CD4-positive, CD25-positive, alpha-beta regulatory T cell (primary cell): ENCODE data around the gene INPP1. TPM values are rescaled to one million over a fixed set of nuclear protein-coding genes. Genes with fewer than 3 reads are reported as not detected.
"Not testable (repeated sequence)": the region's sequence is repeated elsewhere in the genome, so short reads cannot be mapped to it uniquely, and the experiment has no call there.

Source experiments
- ATAC-seq, 2 donors: fragments of 150-1000 bp; cut with Tn5 transposase; one replicate each; pipeline ENCODE4 v1.10.0; 2021; ENCODE audit warnings: low read depth in 2 of 2, moderate number of reproducible peaks in 2 of 2, moderate library complexity in 1 of 2
- DNase-seq, 3 donors: peaks; one replicate each; pipeline versions ENCODE4 v3.0.0 to v3.0.0-alpha.2; 2012 to 2022; ENCODE audit warnings: mixed read lengths in 1 of 3
- H3K27ac ChIP-seq: one replicate; pipeline ENCODE4 v1.7.0; 2013; ENCODE audit warnings: mild to moderate bottlenecking, low read length; ENCODE audit not compliant: insufficient read depth, poor library complexity, severe bottlenecking
- H3K27me3 ChIP-seq: one replicate; pipeline ENCODE4 v1.7.0; 2013; ENCODE audit warnings: low read length; ENCODE audit not compliant: control insufficient read depth, insufficient read depth
- H3K36me3 ChIP-seq: one replicate; pipeline ENCODE4 v1.7.0; 2013; ENCODE audit warnings: mild to moderate bottlenecking, low read length, moderate library complexity; ENCODE audit not compliant: control insufficient read depth, insufficient read depth
- H3K4me1 ChIP-seq: 2 replicates; pipeline ENCODE4 v1.7.0; 2013; ENCODE audit warnings: mild to moderate bottlenecking, low read length; ENCODE audit not compliant: insufficient read depth, control insufficient read depth, poor library complexity, severe bottlenecking
- H3K4me3 ChIP-seq: one replicate; pipeline ENCODE4 v1.7.0; 2013; ENCODE audit warnings: low read depth, mild to moderate bottlenecking, low read length, moderate library complexity
- H3K9me3 ChIP-seq, 2 experiments: 1 replicate in 1 of 2; 2 replicates in 1 of 2; pipeline ENCODE4 v1.7.0; 2013; ENCODE audit warnings: low read length in 2 of 2, mild to moderate bottlenecking in 1 of 2, moderate library complexity in 1 of 2; ENCODE audit not compliant: control insufficient read depth in 2 of 2
- H3K27ac Mint-ChIP-seq, 3 donors: one replicate each; pipeline ENCODE4 v1.8.0; 2020 to 2022; ENCODE audit warnings: mild to moderate bottlenecking in 3 of 3, mixed read lengths in 3 of 3, moderate library complexity in 2 of 3
- H3K27me3 Mint-ChIP-seq: one replicate; pipeline ENCODE4 v1.8.0; 2022; ENCODE audit warnings: mild to moderate bottlenecking, mixed read lengths
- H3K36me3 Mint-ChIP-seq: one replicate; pipeline ENCODE4 v1.8.0; 2020; ENCODE audit warnings: mixed read lengths
- H3K4me1 Mint-ChIP-seq, 4 donors: one replicate each; pipeline ENCODE4 v1.8.0; 2020 to 2022; ENCODE audit warnings: mixed read lengths in 4 of 4, mild to moderate bottlenecking in 1 of 4
- H3K4me3 Mint-ChIP-seq, 4 donors: one replicate each; pipeline ENCODE4 v1.8.0; 2020 to 2022; ENCODE audit warnings: mild to moderate bottlenecking in 4 of 4, mixed read lengths in 4 of 4, moderate library complexity in 3 of 4
- H3K9me3 Mint-ChIP-seq, 7 donors: one replicate each; pipeline ENCODE4 v1.8.0; 2020 to 2022; ENCODE audit warnings: mixed read lengths in 7 of 7, mild to moderate bottlenecking in 3 of 7, moderate library complexity in 2 of 7
- polyA plus RNA-seq, 4 donors: library from polyadenylated mRNA; unstranded; fragments of 300-500 nt; fragmentation: Illumina TruSeq; gene quantifications; one replicate each; pipeline ENCODE4 v1.2.3, GENCODE V29; 2021
- total RNA-seq: library from RNA; stranded (reverse); gene quantifications from one replicate; pipeline ENCODE4 v1.2.3, GENCODE V29; 2022

The INPP1 gene
- total RNA-seq (8.2 TPM), polyA plus RNA-seq (10 to 100 TPM in 3 of 4 donors, 1 to 10 TPM in 1; 5.3 to 13.5 (median 13.1) TPM)

DNA sequence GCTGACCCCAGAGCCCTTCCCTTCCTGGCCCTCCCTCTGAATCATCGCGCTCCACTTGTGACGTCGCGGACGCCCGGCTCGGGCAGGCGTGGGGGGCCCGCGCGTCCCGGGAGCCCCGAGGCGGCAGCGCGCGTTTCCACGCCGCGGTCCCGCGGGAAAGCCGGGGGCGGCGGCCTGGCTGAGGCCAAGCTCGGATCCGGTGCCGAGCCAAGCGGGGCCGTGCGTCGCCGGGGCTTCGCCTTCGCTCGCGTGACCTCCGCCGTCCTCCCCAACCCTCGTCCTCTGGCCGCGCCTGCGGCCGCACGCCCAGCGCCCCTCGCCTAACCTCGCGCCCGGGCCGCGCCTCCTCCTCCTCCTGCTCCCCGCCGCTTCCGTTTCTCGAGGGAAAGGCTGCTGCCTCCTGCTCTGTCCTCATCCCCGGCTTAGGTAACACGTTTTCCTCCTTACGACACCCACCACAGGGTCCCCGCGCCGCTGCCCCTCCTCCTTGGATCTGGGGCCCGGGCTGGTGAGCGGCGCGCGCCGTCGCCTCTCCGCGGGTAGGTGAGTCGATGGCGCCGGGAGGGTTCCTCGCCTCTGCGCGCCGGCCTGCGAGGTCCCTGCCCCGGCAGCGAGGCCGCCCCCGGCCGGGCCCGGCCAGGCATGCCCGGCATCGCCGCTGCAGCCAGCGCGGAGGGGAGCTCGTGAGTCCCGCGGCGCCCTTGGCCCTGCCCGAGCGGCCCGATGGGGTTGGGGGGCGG is at the start of gene INPP1:
Gene INPP1 (plus strand): TSS at position 54 of the 740 bp plus-strand sequence. CDS start 16,514 bp downstream, outside the sequence.
- Histone ChIP-seq H3K4me1 (peaks cover 10% of the 10 kb centered on the region), H3K36me3 (no peaks in the 10 kb centered on the region), H3K27ac (no peak within 1 kb of the TSS), H3K4me3 (peak within 1 kb of the TSS; percentile 86), H3K27me3 (no peaks in the 10 kb centered on the region), H3K9me3 (no peaks in the 10 kb centered on the region)
- H3K27me3 Mint-ChIP-seq = peaks cover 17% of the 10 kb centered on the region
- H3K9me3 Mint-ChIP-seq = no peaks in the 10 kb centered on the region
- no peaks in the 10 kb centered on the region for H3K36me3 Mint-ChIP-seq
- peaks cover 11 to 26% (median 19%) of the 10 kb centered on the region in 4 donors for H3K4me1 Mint-ChIP-seq
- H3K4me3 Mint-ChIP-seq = peak within 1 kb of the TSS; percentile 89 to 97 (median 92)
- H3K27ac Mint-ChIP-seq = peak within 1 kb of the TSS; percentile 60 to 91 (median 87)
- DNase-seq (peak; percentile 21 to 51 (median 28)), ATAC-seq (peak; percentile 45 to 57)

GRCh38 chr2:190297880-190298279 is 45.5 kb upstream of the INPP1 start:
- Mint-ChIP-seq H3K4me1 (peaks cover 4 to 10% (median 8%) of the 10 kb centered on the region in 4 donors), H3K36me3 (peaks cover 63% of the 10 kb centered on the region)
- not testable (repeated sequence) for H3K27ac ChIP-seq, H3K4me3 ChIP-seq, H3K4me3 Mint-ChIP-seq, ATAC-seq, H3K9me3 ChIP-seq, H3K4me1 ChIP-seq, H3K27me3 ChIP-seq, DNase-seq, H3K27me3 Mint-ChIP-seq, H3K27ac Mint-ChIP-seq, H3K9me3 Mint-ChIP-seq
- peaks cover 30% of the 10 kb centered on the region for H3K36me3 ChIP-seq

DNA sequence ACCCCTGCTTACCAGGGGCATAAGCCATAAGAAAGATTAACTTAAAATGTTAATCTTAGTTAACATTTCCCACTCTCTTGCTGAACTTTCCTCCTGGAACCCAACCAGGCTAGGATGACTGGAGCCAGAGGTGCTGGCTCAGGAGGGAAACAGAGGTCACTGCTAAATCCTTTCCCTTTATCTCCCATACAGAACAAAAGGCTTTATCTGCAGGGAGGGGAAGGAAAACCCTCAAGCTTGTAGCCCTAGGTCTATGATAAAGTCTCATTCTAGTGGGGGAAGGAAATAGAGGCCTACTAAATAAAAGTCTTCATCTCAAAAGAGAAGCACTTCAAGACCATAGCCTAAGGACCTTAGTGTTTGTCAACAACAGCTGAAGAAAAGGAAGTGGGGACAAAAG is 42.4 kb upstream of the INPP1 start:
- Histone ChIP-seq H3K4me3 (no peak overlapping the region), H3K4me1 (no peaks in the 10 kb centered on the region), H3K27ac (no peak overlapping the region), H3K36me3 (peaks cover 18% of the 10 kb centered on the region), H3K9me3 (no peaks in the 10 kb centered on the region), H3K27me3 (no peaks in the 10 kb centered on the region)
- Mint-ChIP-seq H3K4me3 (no peak overlapping the region), H3K9me3 (peaks cover 0 to 6% (median 2%) of the 10 kb centered on the region in 7 donors), H3K27me3 (no peaks in the 10 kb centered on the region), H3K4me1 (peaks cover 16 to 37% (median 26%) of the 10 kb centered on the region in 4 donors), H3K27ac (no peak overlapping the region), H3K36me3 (peaks cover 67% of the 10 kb centered on the region)
- DNase-seq = no peak
- ATAC-seq = no peak

GRCh38 chr2:190302052-190302451 is 41.3 kb upstream of the INPP1 start:
- Histone ChIP-seq H3K9me3 (no peaks in the 10 kb centered on the region), H3K27ac (no peak overlapping the region), H3K4me3 (no peak overlapping the region), H3K4me1 (no peaks in the 10 kb centered on the region), H3K36me3 (peaks cover 17% of the 10 kb centered on the region), H3K27me3 (no peaks in the 10 kb centered on the region)
- no peak overlapping the region for H3K4me3 Mint-ChIP-seq
- ATAC-seq (no peak), DNase-seq (no peak)
- H3K27me3 Mint-ChIP-seq = no peaks in the 10 kb centered on the region
- H3K36me3 Mint-ChIP-seq = peaks cover 69% of the 10 kb centered on the region
- peak overlapping the region in 1 of 3 donors; percentile 2 for H3K27ac Mint-ChIP-seq
- peaks cover 22 to 46% (median 31%) of the 10 kb centered on the region in 4 donors for H3K4me1 Mint-ChIP-seq
- H3K9me3 Mint-ChIP-seq = peaks cover 0 to 6% (median 2%) of the 10 kb centered on the region in 7 donors

- peaks cover 0 to 6% (median 2%) of the 10 kb centered on the region in 7 donors for H3K9me3 Mint-ChIP-seq
- peaks cover 21% of the 10 kb centered on the region for H3K36me3 ChIP-seq
- H3K4me1 ChIP-seq = no peaks in the 10 kb centered on the region
- H3K9me3 ChIP-seq = no peaks in the 10 kb centered on the region
- DNase-seq = no peak
- peak overlapping the region in 1 of 3 donors; percentile 13 for H3K27ac Mint-ChIP-seq
- no peak overlapping the region for H3K4me3 ChIP-seq
- H3K36me3 Mint-ChIP-seq = peaks cover 68% of the 10 kb centered on the region
- H3K27ac ChIP-seq = no peak overlapping the region
- no peaks in the 10 kb centered on the region for H3K27me3 ChIP-seq
- no peak overlapping the region for H3K4me3 Mint-ChIP-seq
- no peaks in the 10 kb centered on the region for H3K27me3 Mint-ChIP-seq
- no peak for ATAC-seq
- H3K4me1 Mint-ChIP-seq = peaks cover 26 to 56% (median 34%) of the 10 kb centered on the region in 4 donors
Measured at GRCh38 chr2:190303647-190304046, 39.7 kb upstream of the INPP1 start.

DNA sequence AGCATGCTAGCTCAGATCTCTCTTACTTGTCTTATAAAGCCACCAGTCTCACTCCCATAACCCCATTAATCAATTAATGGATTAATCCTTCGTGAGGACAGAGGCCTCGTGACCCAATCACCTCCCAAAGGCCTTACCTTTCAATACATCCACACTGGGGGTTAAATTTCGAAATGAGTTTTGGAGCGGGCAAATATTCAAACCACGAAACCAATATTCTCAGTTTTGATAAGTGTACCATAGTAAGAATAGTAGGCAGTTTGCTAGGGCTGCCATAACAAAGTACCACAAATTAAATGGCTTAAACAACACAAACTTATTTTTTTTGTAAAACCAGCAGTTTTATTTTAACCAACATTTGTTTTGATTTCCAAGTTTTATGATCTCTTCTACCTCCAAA is 39.0 kb upstream of the INPP1 start:
- no peaks in the 10 kb centered on the region for H3K9me3 ChIP-seq
- peak overlapping the region in 1 of 3 donors; percentile 13 for H3K27ac Mint-ChIP-seq
- ATAC-seq = no peak
- peaks cover 27 to 58% (median 34%) of the 10 kb centered on the region in 4 donors for H3K4me1 Mint-ChIP-seq
- peaks cover 0 to 6% (median 1%) of the 10 kb centered on the region in 7 donors for H3K9me3 Mint-ChIP-seq
- no peak overlapping the region for H3K4me3 Mint-ChIP-seq
- H3K27me3 ChIP-seq = no peaks in the 10 kb centered on the region
- no peaks in the 10 kb centered on the region for H3K4me1 ChIP-seq
- H3K27me3 Mint-ChIP-seq = no peaks in the 10 kb centered on the region
- H3K4me3 ChIP-seq = no peak overlapping the region
- H3K36me3 ChIP-seq = peaks cover 25% of the 10 kb centered on the region
- no peak overlapping the region for H3K27ac ChIP-seq
- peaks cover 65% of the 10 kb centered on the region for H3K36me3 Mint-ChIP-seq
- peak in 1 of 3 donors; percentile 20 for DNase-seq

GRCh38 chr2:190308031-190308430 is 35.4 kb upstream of the INPP1 start:
- Histone ChIP-seq H3K27ac (no peak overlapping the region), H3K36me3 (peaks cover 22% of the 10 kb centered on the region), H3K4me1 (no peaks in the 10 kb centered on the region), H3K27me3 (no peaks in the 10 kb centered on the region), H3K4me3 (no peak overlapping the region), H3K9me3 (no peaks in the 10 kb centered on the region)
- H3K9me3 Mint-ChIP-seq = no peaks in the 10 kb centered on the region
- H3K4me3 Mint-ChIP-seq = peak overlapping the region in 1 of 4 donors; percentile 2
- H3K27ac Mint-ChIP-seq = no peak overlapping the region
- H3K36me3 Mint-ChIP-seq = peaks cover 52% of the 10 kb centered on the region
- H3K27me3 Mint-ChIP-seq = no peaks in the 10 kb centered on the region
- ATAC-seq = no peak
- peaks cover 31 to 54% (median 36%) of the 10 kb centered on the region in 4 donors for H3K4me1 Mint-ChIP-seq
- no peak for DNase-seq
